ENCODE data around the gene IGSF9. TPM values are rescaled to one million over a fixed set of nuclear protein-coding genes. Genes with fewer than 3 reads are reported as not detected.

The IGSF9 gene
- total RNA-seq, 1 experiment from 2014 or later, result 0.44 TPM

DNA sequence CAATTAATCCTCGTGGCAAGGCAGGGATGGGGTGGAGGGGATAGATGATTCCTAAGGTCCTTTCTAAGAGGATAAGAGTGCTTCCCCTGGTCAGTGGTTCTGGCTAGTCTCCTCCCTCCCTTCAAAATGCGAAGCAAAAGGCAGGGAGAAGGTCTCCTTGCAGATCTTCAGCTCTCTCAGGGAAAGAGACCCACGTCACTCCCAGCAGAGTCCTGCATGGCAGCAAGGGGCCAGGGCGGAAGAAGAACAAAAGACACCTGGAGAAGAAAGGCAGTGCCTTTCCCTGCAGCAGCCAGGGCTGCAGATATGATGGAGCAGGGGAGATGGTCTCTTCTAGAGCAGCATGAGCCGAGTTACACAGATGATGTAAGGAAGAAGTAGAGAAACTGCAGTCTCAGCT, 38.3 kb upstream of the IGSF9 start:
- POLR2A ChIA-PET, result no interaction called here
- no peaks in the 10 kb centered on the region for H3K9me3 Mint-ChIP-seq (ENCODE audit: unreplicated experiment)
- intact Hi-C loops (cut with micrococcal nuclease), result no loop called here
- no peaks in the 10 kb centered on the region for H3K27me3 Mint-ChIP-seq (ENCODE audit: insufficient read depth, unreplicated experiment)
- CTCF ChIA-PET, result interaction anchor here (0.5 to 8.7 kb wide), 3 partner anchors 22 to 520 kb away, joined by 3 to 75 read pairs (median 4); no protein-coding TSS in a partner anchor
- BruUV-seq (replicated peaks), result no TSS peak
- no peak for DNase-seq (ENCODE audit: unreplicated experiment)
- TF ChIP-seq, protein P1, sequence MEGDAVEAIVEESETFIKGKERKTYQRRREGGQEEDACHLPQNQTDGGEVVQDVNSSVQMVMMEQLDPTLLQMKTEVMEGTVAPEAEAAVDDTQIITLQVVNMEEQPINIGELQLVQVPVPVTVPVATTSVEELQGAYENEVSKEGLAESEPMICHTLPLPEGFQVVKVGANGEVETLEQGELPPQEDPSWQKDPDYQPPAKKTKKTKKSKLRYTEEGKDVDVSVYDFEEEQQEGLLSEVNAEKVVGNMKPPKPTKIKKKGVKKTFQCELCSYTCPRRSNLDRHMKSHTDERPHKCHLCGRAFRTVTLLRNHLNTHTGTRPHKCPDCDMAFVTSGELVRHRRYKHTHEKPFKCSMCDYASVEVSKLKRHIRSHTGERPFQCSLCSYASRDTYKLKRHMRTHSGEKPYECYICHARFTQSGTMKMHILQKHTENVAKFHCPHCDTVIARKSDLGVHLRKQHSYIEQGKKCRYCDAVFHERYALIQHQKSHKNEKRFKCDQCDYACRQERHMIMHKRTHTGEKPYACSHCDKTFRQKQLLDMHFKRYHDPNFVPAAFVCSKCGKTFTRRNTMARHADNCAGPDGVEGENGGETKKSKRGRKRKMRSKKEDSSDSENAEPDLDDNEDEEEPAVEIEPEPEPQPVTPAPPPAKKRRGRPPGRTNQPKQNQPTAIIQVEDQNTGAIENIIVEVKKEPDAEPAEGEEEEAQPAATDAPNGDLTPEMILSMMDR (IDR thresholded peaks at IDR 0.05; ENCODE audit: unreplicated experiment), result no peak
- no peak overlapping the region for H3K4me3 Mint-ChIP-seq (ENCODE audit: unreplicated experiment)
- peaks cover 20% of the 10 kb centered on the region for H3K36me3 Mint-ChIP-seq (ENCODE audit: insufficient read depth, unreplicated experiment)
- H3K4me1 Mint-ChIP-seq (ENCODE audit: insufficient read depth, unreplicated experiment), result peaks cover 9% of the 10 kb centered on the region
- H3K27ac Mint-ChIP-seq (ENCODE audit: low read depth, unreplicated experiment), result no peak overlapping the region

DNA sequence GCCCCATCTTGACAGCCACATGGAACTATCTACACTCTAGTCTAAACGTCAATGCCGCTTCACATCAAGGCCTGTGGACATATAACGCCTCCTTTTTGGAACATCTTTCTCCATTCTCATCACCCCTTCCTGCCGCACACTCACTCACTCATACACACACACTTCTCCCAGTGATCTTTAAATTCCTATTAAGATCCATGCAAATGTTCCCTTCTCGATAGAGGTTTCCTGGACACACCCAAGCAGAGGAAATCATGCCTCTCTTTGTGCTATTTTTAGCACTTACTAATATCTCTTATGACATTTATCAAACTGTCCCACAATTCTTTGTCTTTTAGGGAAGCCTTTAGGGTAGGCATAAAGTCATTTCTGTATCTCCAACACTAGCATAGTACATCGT, 36.9 kb upstream of the IGSF9 start:
- CTCF ChIA-PET, result interaction anchor here (0.6 to 8.7 kb wide), 3 partner anchors 10 to 1372 kb away, joined by 3 to 75 read pairs (median 4); no protein-coding TSS in a partner anchor
- DNase-seq (ENCODE audit: unreplicated experiment), result no peak
- H3K27ac Mint-ChIP-seq (ENCODE audit: low read depth, unreplicated experiment), result no peak overlapping the region
- intact Hi-C loops (cut with micrococcal nuclease), result no loop called here
- H3K4me3 Mint-ChIP-seq (ENCODE audit: unreplicated experiment), result no peak overlapping the region
- H3K9me3 Mint-ChIP-seq (ENCODE audit: unreplicated experiment), result no peaks in the 10 kb centered on the region
- TF ChIP-seq, protein P1 (IDR thresholded peaks at IDR 0.05; ENCODE audit: unreplicated experiment), result no peak
- peaks cover 9% of the 10 kb centered on the region for H3K4me1 Mint-ChIP-seq (ENCODE audit: insufficient read depth, unreplicated experiment)
- POLR2A ChIA-PET, result interaction anchor here (1.0 kb wide), 1 partner anchor 25 kb away, joined by 3 read pairs; no protein-coding TSS in a partner anchor
- H3K36me3 Mint-ChIP-seq (ENCODE audit: insufficient read depth, unreplicated experiment), result peaks cover 24% of the 10 kb centered on the region
- BruUV-seq (replicated peaks), result no TSS peak
- no peaks in the 10 kb centered on the region for H3K27me3 Mint-ChIP-seq (ENCODE audit: insufficient read depth, unreplicated experiment)

DNA sequence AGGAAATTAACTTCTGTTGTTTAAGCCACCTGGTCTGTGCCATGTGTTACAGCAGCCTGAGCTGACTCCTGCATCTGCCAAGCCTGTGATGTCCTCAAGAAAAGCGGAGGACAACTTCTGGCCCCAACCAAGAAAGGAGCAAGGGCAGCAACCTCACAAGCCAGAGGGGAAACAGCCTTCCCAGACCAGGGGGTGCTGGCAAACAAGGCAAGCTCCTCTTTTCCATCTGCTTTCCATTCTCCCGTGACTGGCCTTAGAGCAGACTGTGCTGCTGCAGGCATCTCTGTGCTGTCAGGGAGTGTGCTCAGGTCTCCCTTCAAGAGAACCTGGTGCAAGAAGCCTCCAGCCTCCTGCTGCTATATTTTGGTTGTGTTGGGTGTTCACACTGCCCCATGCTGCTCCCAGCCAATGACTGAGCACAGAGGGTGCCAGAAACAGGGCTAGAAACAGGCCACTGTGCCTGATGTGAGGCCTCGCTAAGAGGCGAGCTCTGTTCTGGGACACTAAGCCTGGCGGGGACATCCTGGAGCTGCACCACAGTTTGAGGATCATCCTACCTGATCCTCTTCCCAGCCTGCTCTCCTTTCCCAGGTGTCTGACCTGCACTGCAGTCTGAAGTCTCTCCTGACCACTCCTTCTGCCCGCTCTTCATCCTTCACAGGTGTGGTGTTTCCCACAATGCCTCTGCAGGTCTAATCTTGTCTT, 36.1 kb upstream of the IGSF9 start:
- Mint-ChIP-seq H3K4me3 (ENCODE audit: unreplicated experiment) (no peak overlapping the region), H3K27me3 (ENCODE audit: insufficient read depth, unreplicated experiment) (no peaks in the 10 kb centered on the region), H3K4me1 (ENCODE audit: insufficient read depth, unreplicated experiment) (peaks cover 9% of the 10 kb centered on the region), H3K9me3 (ENCODE audit: unreplicated experiment) (no peaks in the 10 kb centered on the region), H3K36me3 (ENCODE audit: insufficient read depth, unreplicated experiment) (peaks cover 24% of the 10 kb centered on the region), H3K27ac (ENCODE audit: low read depth, unreplicated experiment) (no peak overlapping the region)
- DNase-seq (ENCODE audit: unreplicated experiment), result no peak
- BruUV-seq (replicated peaks), result no TSS peak
- TF ChIP-seq, protein P1 (IDR thresholded peaks at IDR 0.05; ENCODE audit: unreplicated experiment), result no peak
- ChIA-PET POLR2A (no interaction called here), CTCF (interaction anchor here (0.6 to 8.7 kb wide), 4 partner anchors 10 to 1372 kb away, joined by 3 to 75 read pairs (median 4); no protein-coding TSS in a partner anchor)
- intact Hi-C loops (cut with micrococcal nuclease), result no loop called here

DNA sequence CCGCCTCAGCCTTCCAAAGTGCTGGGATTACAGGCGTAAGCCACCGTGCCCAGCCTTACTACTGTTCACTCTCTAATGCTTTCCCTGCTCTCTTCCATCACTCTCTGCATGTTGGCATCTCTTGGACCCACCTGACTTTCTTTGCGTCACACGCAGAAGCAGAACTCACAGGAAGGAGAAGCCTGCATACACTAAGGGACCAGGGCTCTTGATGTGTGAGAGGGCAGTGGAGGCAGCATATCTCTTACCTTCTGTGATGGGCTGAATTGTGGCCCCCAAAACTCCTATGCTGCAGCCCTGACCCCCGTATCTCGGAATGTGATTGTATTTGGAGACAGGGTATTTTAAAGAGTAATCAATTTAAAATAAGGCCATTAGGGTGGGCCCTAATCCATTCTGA, 35.4 kb upstream of the IGSF9 start:
- Mint-ChIP-seq H3K27ac (ENCODE audit: low read depth, unreplicated experiment) (no peak overlapping the region), H3K27me3 (ENCODE audit: insufficient read depth, unreplicated experiment) (no peaks in the 10 kb centered on the region), H3K9me3 (ENCODE audit: unreplicated experiment) (no peaks in the 10 kb centered on the region), H3K4me3 (ENCODE audit: unreplicated experiment) (no peak overlapping the region), H3K36me3 (ENCODE audit: insufficient read depth, unreplicated experiment) (peaks cover 24% of the 10 kb centered on the region), H3K4me1 (ENCODE audit: insufficient read depth, unreplicated experiment) (peaks cover 9% of the 10 kb centered on the region)
- DNase-seq (ENCODE audit: unreplicated experiment), result no peak
- BruUV-seq (replicated peaks), result no TSS peak
- TF ChIP-seq, protein P1 (IDR thresholded peaks at IDR 0.05; ENCODE audit: unreplicated experiment), result no peak
- ChIA-PET POLR2A (no interaction called here), CTCF (interaction anchor here (8.7 kb wide), 1 partner anchor 25 kb away, joined by 75 read pairs; no protein-coding TSS in a partner anchor)
- intact Hi-C loops (cut with micrococcal nuclease), result no loop called here

Measured in MCF 10A (cell line).